ENCODE results near the gene VAV1.

VAV1 gene

GRCh38 chr19:6890401-6890913 is 117.9 kb downstream of the VAV1 start:
- Mint-ChIP-seq H3K9me3 (peaks cover 27% of the 10 kb centered on the region), H3K36me3 (ENCODE audit: low read depth) (peaks cover 15% of the 10 kb centered on the region), H3K4me1 (ENCODE audit: low read depth) (peaks cover 48% of the 10 kb centered on the region), H3K4me3 (no peak overlapping the region), H3K27me3 (no peaks in the 10 kb centered on the region), H3K27ac (no peak overlapping the region)
- intact Hi-C loops (cut with micrococcal nuclease): no loop called here

- peaks cover 15% of the 10 kb centered on the region for H3K36me3 Mint-ChIP-seq (ENCODE audit: low read depth)
- H3K9me3 Mint-ChIP-seq: peaks cover 30% of the 10 kb centered on the region
- H3K27ac Mint-ChIP-seq: no peak overlapping the region
- intact Hi-C loops (cut with micrococcal nuclease): no loop called here
- H3K4me1 Mint-ChIP-seq (ENCODE audit: low read depth): peaks cover 48% of the 10 kb centered on the region
- no peaks in the 10 kb centered on the region for H3K27me3 Mint-ChIP-seq
- H3K4me3 Mint-ChIP-seq: no peak overlapping the region
Observed at GRCh38 chr19:6890938-6891337, 118.4 kb downstream of the VAV1 start.

- Mint-ChIP-seq H3K4me3 (no peak overlapping the region), H3K9me3 (peaks cover 37% of the 10 kb centered on the region), H3K27me3 (no peaks in the 10 kb centered on the region), H3K27ac (peak overlapping the region; percentile 52), H3K36me3 (ENCODE audit: low read depth) (peaks cover 20% of the 10 kb centered on the region), H3K4me1 (ENCODE audit: low read depth) (peaks cover 41% of the 10 kb centered on the region)
- intact Hi-C loops (cut with micrococcal nuclease): no loop called here
Observed at GRCh38 chr19:6891761-6892385, 119.4 kb downstream of the VAV1 start.

GRCh38 chr19:6894313-6894712 is 121.8 kb downstream of the VAV1 start:
- Mint-ChIP-seq H3K4me1 (ENCODE audit: low read depth) (peaks cover 24% of the 10 kb centered on the region), H3K27ac (no peak overlapping the region), H3K36me3 (ENCODE audit: low read depth) (peaks cover 44% of the 10 kb centered on the region), H3K9me3 (peaks cover 44% of the 10 kb centered on the region), H3K27me3 (no peaks in the 10 kb centered on the region), H3K4me3 (no peak overlapping the region)
- intact Hi-C loops (cut with micrococcal nuclease): no loop called here

GRCh38 chr19:6903446-6903845 is 130.9 kb downstream of the VAV1 start:
- Mint-ChIP-seq H3K9me3 (peaks cover 48% of the 10 kb centered on the region), H3K27me3 (no peaks in the 10 kb centered on the region), H3K36me3 (ENCODE audit: low read depth) (peaks cover 42% of the 10 kb centered on the region), H3K27ac (no peak overlapping the region), H3K4me3 (no peak overlapping the region), H3K4me1 (ENCODE audit: low read depth) (no peaks in the 10 kb centered on the region)
- intact Hi-C loops (cut with micrococcal nuclease): no loop called here

- Mint-ChIP-seq H3K9me3 (peaks cover 29% of the 10 kb centered on the region), H3K36me3 (ENCODE audit: low read depth) (peaks cover 23% of the 10 kb centered on the region), H3K27ac (no peak overlapping the region), H3K27me3 (no peaks in the 10 kb centered on the region), H3K4me3 (no peak overlapping the region), H3K4me1 (ENCODE audit: low read depth) (peaks cover 5% of the 10 kb centered on the region)
- intact Hi-C loops (cut with micrococcal nuclease): no loop called here
Observed at GRCh38 chr19:6906559-6907060, 134.1 kb downstream of the VAV1 start.
